Measurements from ENCODE around the gene SPNS3. TPM values are rescaled to one million over a fixed set of nuclear protein-coding genes. Genes with fewer than 3 reads are reported as not detected.

The SPNS3 gene
- total and polyA plus RNA-seq, 2 of the 4 experiments (the other 2 are of a cell fraction) = 0.18 TPM; not detected in 1

GRCh38 chr17:4453812-4454591 lies 20.3 kb downstream of the SPNS3 start:
- no TSS peak for BruUV-seq (replicated peaks)
- Histone ChIP-seq H3K9ac (ENCODE audit: low read depth, low read length) (no peak overlapping the region), H3K4me3 (ENCODE audit: insufficient read depth, low read depth, low read length) (no peak overlapping the region), H3K27me3 (ENCODE audit: control insufficient read depth, insufficient read depth, low read length) (peaks cover 47% of the 10 kb centered on the region), H4K20me1 (ENCODE audit: insufficient read depth, low read length) (no peaks in the 10 kb centered on the region), H2BK20ac (ENCODE audit: low read depth, low read length) (no peak overlapping the region), H2AK5ac (ENCODE audit: low read depth, low read length) (no peak overlapping the region), H2BK5ac (ENCODE audit: low read depth, low read length, poor library complexity, severe bottlenecking) (no peak overlapping the region), H3K14ac (replicated peaks; ENCODE audit: low read depth, low read length) (no peak overlapping the region), H3K18ac (ENCODE audit: low read depth, low read length) (no peak overlapping the region), H3K79me1 (ENCODE audit: low read depth in 1 of 2, low read length in 2 of 2) (no peaks in the 10 kb centered on the region), H4K8ac (ENCODE audit: low read depth in 2 of 2, low read length in 2 of 2) (no peak overlapping the region), H3K56ac (ENCODE audit: extremely low read depth, insufficient read depth, low read length) (no peak overlapping the region), H2BK120ac (ENCODE audit: low read depth, low read length) (no peak overlapping the region), H4K5ac (ENCODE audit: low read depth, low read length) (no peak overlapping the region), H2BK15ac (ENCODE audit: low read depth, low read length) (no peak overlapping the region), H4K91ac (ENCODE audit: insufficient read depth, low read depth, low read length) (no peak overlapping the region), H3K4me1 (ENCODE audit: control insufficient read depth, insufficient read depth, low read length) (no peaks in the 10 kb centered on the region), H3K9me3 (ENCODE audit: control insufficient read depth, insufficient read depth, low read length) (peaks cover 2% of the 10 kb centered on the region; the same call in 1 of the 2 replicates), H3K4ac (ENCODE audit: low read depth, low read length) (no peak overlapping the region), H2AK9ac (replicated peaks; ENCODE audit: low read depth, low read length, poor library complexity) (no peak overlapping the region), H3K23ac (ENCODE audit: low read depth, low read length) (no peak overlapping the region), H2AFZ (replicated peaks; ENCODE audit: low read length, poor library complexity) (no peak overlapping the region), H3K9me1 (ENCODE audit: insufficient read depth, low read length) (no peaks in the 10 kb centered on the region), H3K27ac (ENCODE audit: insufficient read depth, low read length) (no peak overlapping the region), H3K4me2 (ENCODE audit: low read depth, low read length) (no peak overlapping the region), H3K36me3 (ENCODE audit: control insufficient read depth, insufficient read depth, low read length) (no peaks in the 10 kb centered on the region)
- DNase-seq = no peak
- in situ Hi-C loops (cut with MboI; ENCODE audit: low sequenced_read_pairs) = no loop called here
- no peak for ATAC-seq (ENCODE audit: low read depth)
- intact Hi-C loops (cut with micrococcal nuclease) = no loop called here
- dilution Hi-C loops (cut with HindIII; ENCODE audit: low sequenced_read_pairs, unreplicated experiment) = no loop called here
- WGBS, 2 experiments (ENCODE audit: extremely low coverage in 2 of 2, insufficient read length in 1 of 2) = 81% methylated on average over 5 of the region's 9 CpGs; no CpG with 5 or more reads in 1 of the 2 experiments
- CTCF ChIA-PET = no interaction called here
- TF ChIP-seq FOS (IDR thresholded peaks at IDR 0.05; ENCODE audit: low read depth, low read length) = no peak
- TF ChIP-seq RAD21 (IDR thresholded peaks at IDR 0.05; ENCODE audit: low read length) = no peak
- TF ChIP-seq RCOR1 (IDR thresholded peaks at IDR 0.05; ENCODE audit: insufficient replicate concordance, low read length) = no peak
- no peak for TF ChIP-seq USF2 (IDR thresholded peaks at IDR 0.05; ENCODE audit: low read depth, low read length)
- no peak for TF ChIP-seq CTCF (conservative IDR thresholded peaks at IDR 0.05; ENCODE audit: low read depth, low read length)
- TF ChIP-seq BHLHE40 (IDR thresholded peaks at IDR 0.05; ENCODE audit: low read depth, low read length) = no peak
- POLR2A ChIA-PET (ENCODE audit: unreplicated experiment) = no interaction called here

Measured in IMR-90 (cell line).